ENCODE results near the gene PTGER4. TPM values are rescaled to one million over a fixed set of nuclear protein-coding genes. Genes with fewer than 3 reads are reported as not detected.
A peak's percentile ranks its signal among the peaks of the same experiment; 100 is the strongest.

PTGER4 gene
- total and polyA plus RNA-seq, 2 donors from 2014 or later: 8.5 to 17.2 TPM

GRCh38 chr5:40652441-40653220 lies 27.1 kb upstream of the PTGER4 start:
- DNase-seq (no peak), FAIRE-seq (no peak)
- intact Hi-C loops (cut with DNase I): no loop called here
- no peak for TF ChIP-seq CTCF (IDR thresholded peaks at IDR 0.05; ENCODE audit: borderline replicate concordance, extremely low read depth, insufficient read depth)
- H3K36me3 ChIP-seq (ENCODE audit: control insufficient read depth in 2 of 3, insufficient read depth in 3 of 3, low read length in 3 of 3): no peaks in the 10 kb centered on the region
- no peak overlapping the region for H3K27ac ChIP-seq (ENCODE audit: low read depth in 2 of 2, low read length in 2 of 2)
- no peak overlapping the region for H3K9ac ChIP-seq (ENCODE audit: low read length in 3 of 3)
- no peaks in the 10 kb centered on the region for H3K9me3 ChIP-seq (ENCODE audit: control insufficient read depth in 2 of 3, insufficient read depth in 1 of 3, low read length in 3 of 3)
- H3K4me1 ChIP-seq (ENCODE audit: control insufficient read depth in 2 of 3, insufficient read depth in 2 of 3, low read depth in 1 of 3, low read length in 3 of 3): no peaks in the 10 kb centered on the region
- H3K27me3 ChIP-seq (ENCODE audit: control insufficient read depth, insufficient read depth, low read length): no peaks in the 10 kb centered on the region
- H3K4me3 ChIP-seq (ENCODE audit: low read length in 3 of 3): no peak overlapping the region

- FAIRE-seq (no peak), DNase-seq (peak in 4 of 5 donors; percentile 48 to 74 (median 60))
- Histone ChIP-seq H3K27me3 (ENCODE audit: control insufficient read depth, insufficient read depth, low read length) (no peaks in the 10 kb centered on the region), H3K36me3 (ENCODE audit: control insufficient read depth in 2 of 3, insufficient read depth in 3 of 3, low read length in 3 of 3) (no peaks in the 10 kb centered on the region), H3K9me3 (ENCODE audit: control insufficient read depth in 2 of 3, insufficient read depth in 1 of 3, low read length in 3 of 3) (no peaks in the 10 kb centered on the region), H3K27ac (ENCODE audit: low read depth in 2 of 2, low read length in 2 of 2) (no peak overlapping the region), H3K9ac (ENCODE audit: low read length in 3 of 3) (no peak overlapping the region), H3K4me3 (ENCODE audit: low read length in 3 of 3) (no peak overlapping the region), H3K4me1 (ENCODE audit: control insufficient read depth in 2 of 3, insufficient read depth in 2 of 3, low read depth in 1 of 3, low read length in 3 of 3) (no peaks in the 10 kb centered on the region)
- intact Hi-C loops (cut with DNase I): no loop called here
- no peak for TF ChIP-seq CTCF (IDR thresholded peaks at IDR 0.05; ENCODE audit: borderline replicate concordance, extremely low read depth, insufficient read depth)
These were observed 26.3 kb upstream of the PTGER4 start for GRCh38 chr5:40653221-40654022.

DNA sequence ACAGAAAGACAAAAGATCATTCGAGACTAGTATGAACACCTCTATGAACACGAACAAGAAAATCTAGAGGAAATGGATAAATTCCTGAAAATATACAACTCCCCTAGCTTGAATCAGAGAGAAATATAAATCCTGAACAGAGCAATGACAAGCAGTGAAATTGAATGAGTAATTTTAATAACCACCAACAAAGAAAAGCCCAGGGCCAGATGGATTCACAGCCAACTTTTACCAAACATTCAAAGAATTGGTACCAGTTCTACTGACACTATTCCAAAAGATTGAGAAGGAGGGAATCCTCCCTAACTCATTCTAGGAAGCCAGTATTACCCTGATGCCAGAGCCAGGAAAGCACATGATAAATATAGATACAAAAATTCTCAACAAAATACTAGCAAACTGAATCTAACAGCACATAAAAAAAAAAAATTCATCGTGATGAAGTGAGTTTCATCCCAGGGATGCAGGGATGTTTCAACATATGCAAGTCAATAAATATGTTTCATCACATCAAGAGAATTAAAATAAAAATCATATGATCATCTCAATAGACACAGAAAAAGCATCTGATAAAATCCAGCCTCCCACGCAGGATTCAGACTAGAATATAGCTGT lies 25.2 kb upstream of the PTGER4 start:
- no peaks in the 10 kb centered on the region for H3K27me3 ChIP-seq (ENCODE audit: control insufficient read depth, insufficient read depth, low read length)
- intact Hi-C loops (cut with DNase I): no loop called here
- FAIRE-seq (no peak), DNase-seq (no peak)
- H3K27ac ChIP-seq (ENCODE audit: low read depth in 2 of 2, low read length in 2 of 2): no peak overlapping the region
- TF ChIP-seq CTCF (IDR thresholded peaks at IDR 0.05; ENCODE audit: borderline replicate concordance, extremely low read depth, insufficient read depth): no peak
- no peak overlapping the region for H3K4me3 ChIP-seq (ENCODE audit: low read length in 3 of 3)
- no peaks in the 10 kb centered on the region for H3K9me3 ChIP-seq (ENCODE audit: control insufficient read depth in 2 of 3, insufficient read depth in 1 of 3, low read length in 3 of 3)
- H3K4me1 ChIP-seq (ENCODE audit: control insufficient read depth in 2 of 3, insufficient read depth in 2 of 3, low read depth in 1 of 3, low read length in 3 of 3): no peaks in the 10 kb centered on the region
- H3K9ac ChIP-seq (ENCODE audit: low read length in 3 of 3): no peak overlapping the region
- H3K36me3 ChIP-seq (ENCODE audit: control insufficient read depth in 2 of 3, insufficient read depth in 3 of 3, low read length in 3 of 3): no peaks in the 10 kb centered on the region
